Osteocyte (in vitro differentiated cells): ENCODE measurements around the gene TMEM258. TPM values are rescaled to one million over a fixed set of nuclear protein-coding genes. Genes with fewer than 3 reads are reported as not detected.

Source experiments
- DNase-seq: peaks from one replicate; pipeline ENCODE4 v3.0.0; 2021; ENCODE audit warnings: mixed read lengths; ENCODE audit not compliant: unreplicated experiment; ENCODE audit errors: extremely low spot score
- H3K27ac Mint-ChIP-seq: one replicate; pipeline ENCODE4 v1.8.0; 2021; ENCODE audit warnings: mild to moderate bottlenecking, mixed read lengths; ENCODE audit not compliant: unreplicated experiment
- H3K27me3 Mint-ChIP-seq: one replicate; pipeline ENCODE4 v1.8.0; 2021; ENCODE audit warnings: mixed read lengths; ENCODE audit not compliant: unreplicated experiment
- H3K36me3 Mint-ChIP-seq: one replicate; pipeline ENCODE4 v1.8.0; 2021; ENCODE audit warnings: mixed read lengths; ENCODE audit not compliant: unreplicated experiment
- H3K4me1 Mint-ChIP-seq: one replicate; pipeline ENCODE4 v1.8.0; 2021; ENCODE audit warnings: mixed read lengths; ENCODE audit not compliant: unreplicated experiment
- H3K4me3 Mint-ChIP-seq: one replicate; pipeline ENCODE4 v1.8.0; 2021; ENCODE audit warnings: mild to moderate bottlenecking, moderate library complexity, mixed read lengths; ENCODE audit not compliant: unreplicated experiment
- H3K9me3 Mint-ChIP-seq: one replicate; pipeline ENCODE4 v1.8.0; 2021; ENCODE audit warnings: mixed read lengths; ENCODE audit not compliant: unreplicated experiment
- total RNA-seq: library from RNA; stranded (reverse); gene quantifications from 2 replicates; pipeline ENCODE4 v1.2.1, GENCODE V29; 2021
- TF ChIP-seq, protein P1 (sequence below): fragments of 200-600 bp; sonication (generic); IDR thresholded peaks from 2 replicates; pipeline ENCODE4 v1.5.0; 2021; ENCODE audit warnings: antibody characterized with exemption, mild to moderate bottlenecking, moderate library complexity

TMEM258 gene
- total RNA-seq, 1 donor from 2014 or later: 137 TPM

DNA sequence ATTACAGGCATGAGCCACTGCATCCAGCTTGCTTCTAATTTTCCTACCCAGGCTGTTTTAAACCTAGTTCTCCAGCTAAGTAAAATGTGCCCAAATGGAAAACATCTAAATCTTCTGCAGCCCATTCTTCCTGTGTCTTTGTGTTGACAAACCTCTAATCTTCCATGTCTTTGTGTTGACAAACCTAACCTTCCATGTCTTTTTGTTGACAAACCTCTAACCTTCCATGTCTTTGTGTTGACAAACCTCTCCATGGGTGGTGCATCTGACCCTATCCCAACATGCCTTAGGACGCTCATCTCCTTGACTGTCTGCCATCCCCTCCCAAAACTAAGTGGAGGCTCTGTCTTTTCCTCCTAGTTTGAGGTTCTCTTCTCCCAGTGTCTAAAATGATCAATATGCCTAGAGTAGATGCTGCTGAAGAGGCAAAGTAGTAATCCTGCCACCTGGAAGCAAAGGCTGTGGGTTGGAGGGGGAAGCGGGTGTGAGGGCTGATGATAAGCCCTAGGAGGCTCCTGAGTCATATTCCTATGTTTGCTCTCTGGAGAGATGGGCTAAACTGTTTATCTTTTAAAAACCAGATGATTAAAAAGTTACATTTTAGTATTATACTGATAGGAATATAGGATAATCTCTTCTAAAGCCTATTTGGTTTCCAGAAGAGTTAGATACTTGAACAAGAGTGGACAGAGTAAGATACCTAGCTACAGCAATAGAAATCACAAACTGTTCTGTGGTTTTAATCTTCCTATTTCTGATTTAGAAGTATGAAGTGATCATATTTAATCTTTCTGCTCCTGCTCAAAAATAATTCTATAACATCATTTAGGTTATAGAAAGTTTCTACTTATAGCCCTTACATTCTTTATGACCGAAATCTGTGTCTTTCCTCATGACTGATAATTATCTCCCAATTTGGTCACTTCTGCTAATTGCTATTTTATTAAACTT lies 8.2 kb upstream of the TMEM258 start:
- peak overlapping the region; percentile 36 for H3K27ac Mint-ChIP-seq
- peaks cover 11% of the 10 kb centered on the region for H3K4me1 Mint-ChIP-seq
- no peaks in the 10 kb centered on the region for H3K9me3 Mint-ChIP-seq
- no peak overlapping the region for H3K4me3 Mint-ChIP-seq
- H3K36me3 Mint-ChIP-seq: peaks cover 16% of the 10 kb centered on the region
- TF ChIP-seq, protein P1, sequence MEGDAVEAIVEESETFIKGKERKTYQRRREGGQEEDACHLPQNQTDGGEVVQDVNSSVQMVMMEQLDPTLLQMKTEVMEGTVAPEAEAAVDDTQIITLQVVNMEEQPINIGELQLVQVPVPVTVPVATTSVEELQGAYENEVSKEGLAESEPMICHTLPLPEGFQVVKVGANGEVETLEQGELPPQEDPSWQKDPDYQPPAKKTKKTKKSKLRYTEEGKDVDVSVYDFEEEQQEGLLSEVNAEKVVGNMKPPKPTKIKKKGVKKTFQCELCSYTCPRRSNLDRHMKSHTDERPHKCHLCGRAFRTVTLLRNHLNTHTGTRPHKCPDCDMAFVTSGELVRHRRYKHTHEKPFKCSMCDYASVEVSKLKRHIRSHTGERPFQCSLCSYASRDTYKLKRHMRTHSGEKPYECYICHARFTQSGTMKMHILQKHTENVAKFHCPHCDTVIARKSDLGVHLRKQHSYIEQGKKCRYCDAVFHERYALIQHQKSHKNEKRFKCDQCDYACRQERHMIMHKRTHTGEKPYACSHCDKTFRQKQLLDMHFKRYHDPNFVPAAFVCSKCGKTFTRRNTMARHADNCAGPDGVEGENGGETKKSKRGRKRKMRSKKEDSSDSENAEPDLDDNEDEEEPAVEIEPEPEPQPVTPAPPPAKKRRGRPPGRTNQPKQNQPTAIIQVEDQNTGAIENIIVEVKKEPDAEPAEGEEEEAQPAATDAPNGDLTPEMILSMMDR: no peak
- H3K27me3 Mint-ChIP-seq: no peaks in the 10 kb centered on the region
- no peak for DNase-seq

DNA sequence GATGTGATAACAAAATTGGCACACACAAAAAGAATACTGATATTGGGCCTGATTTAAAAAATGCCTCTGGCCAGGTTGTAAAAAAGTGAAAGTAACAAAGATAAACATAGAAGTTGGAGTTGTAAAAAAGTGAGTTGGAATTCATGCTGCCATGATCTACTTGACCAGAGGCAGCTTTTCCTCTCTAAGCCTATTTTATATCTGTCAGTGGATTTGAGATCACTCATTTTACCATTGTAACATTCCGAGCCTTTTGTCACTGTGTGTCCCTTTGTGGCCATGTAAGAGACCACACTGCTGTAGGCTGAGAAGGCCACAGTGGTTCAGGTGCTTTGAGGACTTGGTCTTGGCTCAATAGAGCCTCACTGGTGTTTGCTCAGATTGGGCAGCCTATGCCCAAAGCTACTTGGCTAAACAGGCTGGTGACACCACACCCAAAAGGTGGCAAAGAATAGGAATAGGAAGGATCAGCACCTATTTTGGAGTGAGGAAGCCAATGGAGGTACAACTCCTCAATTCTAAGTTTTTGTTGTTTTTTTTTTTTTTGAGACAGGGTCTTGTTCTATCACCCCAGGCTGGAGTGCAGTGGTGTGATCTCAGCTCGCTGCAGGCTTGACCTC lies 7.4 kb upstream of the TMEM258 start:
- Mint-ChIP-seq H3K4me1 (peaks cover 14% of the 10 kb centered on the region), H3K9me3 (no peaks in the 10 kb centered on the region), H3K27me3 (no peaks in the 10 kb centered on the region), H3K36me3 (peaks cover 9% of the 10 kb centered on the region), H3K4me3 (no peak overlapping the region), H3K27ac (peak overlapping the region; percentile 5)
- TF ChIP-seq, protein P1: no peak
- DNase-seq: no peak

DNA sequence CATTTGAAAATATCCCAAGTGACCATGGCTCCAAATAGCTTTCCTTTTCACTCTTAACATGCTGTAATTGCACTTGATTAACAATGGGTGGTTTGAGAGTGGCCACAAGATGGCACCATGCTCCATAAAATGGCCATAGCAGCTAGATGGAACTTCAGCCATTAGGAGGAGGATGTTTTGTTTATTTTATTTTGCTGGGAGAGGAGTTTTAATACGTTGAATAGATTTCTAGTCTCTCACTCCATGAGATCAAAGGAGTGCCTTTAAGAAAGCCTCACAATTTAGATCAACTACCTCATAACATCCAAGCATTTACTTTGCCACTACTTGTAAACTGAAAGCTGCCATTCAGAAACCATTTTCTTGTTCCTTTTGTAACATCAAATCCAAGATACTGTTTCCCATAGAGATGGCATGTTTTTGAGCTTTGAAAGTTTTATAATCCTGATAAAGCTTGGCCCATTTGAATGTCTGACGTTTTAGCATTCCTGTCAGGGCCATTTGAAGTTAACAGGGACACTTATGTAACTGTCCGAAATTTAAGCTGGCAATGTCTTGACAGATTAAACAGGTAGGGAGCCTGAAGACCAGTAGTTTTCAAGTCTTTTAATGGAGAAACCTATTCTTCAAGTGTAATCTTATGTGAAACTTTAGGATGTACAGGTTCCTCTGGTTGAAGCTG lies 5.0 kb upstream of the TMEM258 start:
- Mint-ChIP-seq H3K36me3 (peaks cover 3% of the 10 kb centered on the region), H3K27me3 (no peaks in the 10 kb centered on the region), H3K4me3 (no peak overlapping the region), H3K9me3 (no peaks in the 10 kb centered on the region), H3K4me1 (peaks cover 21% of the 10 kb centered on the region), H3K27ac (peak overlapping the region; percentile 74)
- peak; percentile 87 for DNase-seq
- TF ChIP-seq, protein P1: peak; percentile 89

DNA sequence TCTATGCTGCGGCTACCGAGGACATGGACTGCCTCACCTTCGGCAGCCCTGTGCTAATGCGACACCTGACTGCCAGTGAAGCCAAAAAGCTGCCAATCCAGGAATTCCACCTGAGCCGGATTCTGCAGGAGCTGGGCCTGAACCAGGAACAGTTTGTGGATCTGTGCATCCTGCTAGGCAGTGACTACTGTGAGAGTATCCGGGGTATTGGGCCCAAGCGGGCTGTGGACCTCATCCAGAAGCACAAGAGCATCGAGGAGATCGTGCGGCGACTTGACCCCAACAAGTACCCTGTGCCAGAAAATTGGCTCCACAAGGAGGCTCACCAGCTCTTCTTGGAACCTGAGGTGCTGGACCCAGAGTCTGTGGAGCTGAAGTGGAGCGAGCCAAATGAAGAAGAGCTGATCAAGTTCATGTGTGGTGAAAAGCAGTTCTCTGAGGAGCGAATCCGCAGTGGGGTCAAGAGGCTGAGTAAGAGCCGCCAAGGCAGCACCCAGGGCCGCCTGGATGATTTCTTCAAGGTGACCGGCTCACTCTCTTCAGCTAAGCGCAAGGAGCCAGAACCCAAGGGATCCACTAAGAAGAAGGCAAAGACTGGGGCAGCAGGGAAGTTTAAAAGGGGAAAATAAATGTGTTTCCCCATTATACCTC lies 3.6 kb upstream of the TMEM258 start:
- no peak for DNase-seq
- TF ChIP-seq, protein P1: no peak
- Mint-ChIP-seq H3K4me1 (peaks cover 27% of the 10 kb centered on the region), H3K27ac (no peak overlapping the region), H3K9me3 (no peaks in the 10 kb centered on the region), H3K27me3 (no peaks in the 10 kb centered on the region), H3K36me3 (peaks cover 3% of the 10 kb centered on the region), H3K4me3 (no peak overlapping the region)
